MM.1S (cell line): ENCODE results near the gene KLHL7.

Experiments used
- EZH2 ChIP-seq: fragments of 300-600 bp; sonication (generic); optimal IDR thresholded peaks from 2 replicates; pipeline ENCODE3; 2017; ENCODE audit warnings: low read depth, mild to moderate bottlenecking, antibody characterized with exemption, low read length, mixed read lengths
- TF ChIP-seq, protein P1 (sequence below): fragments of 300-600 bp; sonication (generic); IDR thresholded peaks from 2 replicates; pipeline ENCODE4 v1.5.1; 2016; ENCODE audit warnings: antibody characterized with exemption, low read length, mixed read lengths

DNA sequence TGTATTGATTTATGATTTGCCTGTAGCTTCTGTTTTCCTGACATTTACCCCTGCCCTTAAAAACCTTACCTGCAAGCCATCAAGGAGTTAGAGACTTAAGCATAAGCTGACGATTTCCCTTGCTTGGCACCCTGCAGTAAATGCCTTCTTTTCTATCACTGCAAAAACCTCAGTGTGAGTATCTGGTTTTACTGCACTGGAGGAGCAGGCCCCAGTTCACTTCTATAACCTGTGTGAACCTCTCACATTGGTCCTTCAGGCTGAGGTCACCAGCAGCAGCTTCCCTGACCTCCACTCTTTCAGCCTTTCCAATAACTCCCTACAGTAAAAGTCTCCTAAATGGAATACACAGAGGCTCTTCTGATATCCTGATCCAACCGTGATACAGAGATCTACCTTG lies 106.8 kb downstream of the KLHL7 start:
- TF ChIP-seq, protein P1, sequence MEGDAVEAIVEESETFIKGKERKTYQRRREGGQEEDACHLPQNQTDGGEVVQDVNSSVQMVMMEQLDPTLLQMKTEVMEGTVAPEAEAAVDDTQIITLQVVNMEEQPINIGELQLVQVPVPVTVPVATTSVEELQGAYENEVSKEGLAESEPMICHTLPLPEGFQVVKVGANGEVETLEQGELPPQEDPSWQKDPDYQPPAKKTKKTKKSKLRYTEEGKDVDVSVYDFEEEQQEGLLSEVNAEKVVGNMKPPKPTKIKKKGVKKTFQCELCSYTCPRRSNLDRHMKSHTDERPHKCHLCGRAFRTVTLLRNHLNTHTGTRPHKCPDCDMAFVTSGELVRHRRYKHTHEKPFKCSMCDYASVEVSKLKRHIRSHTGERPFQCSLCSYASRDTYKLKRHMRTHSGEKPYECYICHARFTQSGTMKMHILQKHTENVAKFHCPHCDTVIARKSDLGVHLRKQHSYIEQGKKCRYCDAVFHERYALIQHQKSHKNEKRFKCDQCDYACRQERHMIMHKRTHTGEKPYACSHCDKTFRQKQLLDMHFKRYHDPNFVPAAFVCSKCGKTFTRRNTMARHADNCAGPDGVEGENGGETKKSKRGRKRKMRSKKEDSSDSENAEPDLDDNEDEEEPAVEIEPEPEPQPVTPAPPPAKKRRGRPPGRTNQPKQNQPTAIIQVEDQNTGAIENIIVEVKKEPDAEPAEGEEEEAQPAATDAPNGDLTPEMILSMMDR = no peak
- no peak for TF ChIP-seq EZH2
